C4-2B (cell line): Measurements from ENCODE around the gene FKBP8.
"Not testable (repeated sequence)": the region's sequence is repeated elsewhere in the genome, so short reads cannot be mapped to it uniquely, and the experiment has no call there.

Experiments
- H3K27ac ChIP-seq: fragments of 450-650 bp; 2 replicates; pipeline ENCODE4 v1.5.1; 2017
- ZFX ChIP-seq: fragments of 450-650 bp; IDR thresholded peaks from 2 replicates; pipeline ENCODE4 v1.6.1; 2017
- TF ChIP-seq, protein P1 (sequence below): fragments of 450-650 bp; conservative IDR thresholded peaks from 2 replicates; pipeline ENCODE4 v1.5.1; 2017; ENCODE audit warnings: mild to moderate bottlenecking

FKBP8 gene

GRCh38 chr19:18557411-18558201, 14.2 kb upstream of the FKBP8 start, which contains the start of gene KXD1:
Gene KXD1 (plus strand): TSS chr19:18557870. CDS start chr19:18562057, 4,187 bp downstream.
- peak; percentile 44; the same call in 1 of the 2 replicates for TF ChIP-seq ZFX
- TF ChIP-seq, protein P1, sequence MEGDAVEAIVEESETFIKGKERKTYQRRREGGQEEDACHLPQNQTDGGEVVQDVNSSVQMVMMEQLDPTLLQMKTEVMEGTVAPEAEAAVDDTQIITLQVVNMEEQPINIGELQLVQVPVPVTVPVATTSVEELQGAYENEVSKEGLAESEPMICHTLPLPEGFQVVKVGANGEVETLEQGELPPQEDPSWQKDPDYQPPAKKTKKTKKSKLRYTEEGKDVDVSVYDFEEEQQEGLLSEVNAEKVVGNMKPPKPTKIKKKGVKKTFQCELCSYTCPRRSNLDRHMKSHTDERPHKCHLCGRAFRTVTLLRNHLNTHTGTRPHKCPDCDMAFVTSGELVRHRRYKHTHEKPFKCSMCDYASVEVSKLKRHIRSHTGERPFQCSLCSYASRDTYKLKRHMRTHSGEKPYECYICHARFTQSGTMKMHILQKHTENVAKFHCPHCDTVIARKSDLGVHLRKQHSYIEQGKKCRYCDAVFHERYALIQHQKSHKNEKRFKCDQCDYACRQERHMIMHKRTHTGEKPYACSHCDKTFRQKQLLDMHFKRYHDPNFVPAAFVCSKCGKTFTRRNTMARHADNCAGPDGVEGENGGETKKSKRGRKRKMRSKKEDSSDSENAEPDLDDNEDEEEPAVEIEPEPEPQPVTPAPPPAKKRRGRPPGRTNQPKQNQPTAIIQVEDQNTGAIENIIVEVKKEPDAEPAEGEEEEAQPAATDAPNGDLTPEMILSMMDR = no peak
- H3K27ac ChIP-seq = peak within 1 kb of the TSS; percentile 88

DNA sequence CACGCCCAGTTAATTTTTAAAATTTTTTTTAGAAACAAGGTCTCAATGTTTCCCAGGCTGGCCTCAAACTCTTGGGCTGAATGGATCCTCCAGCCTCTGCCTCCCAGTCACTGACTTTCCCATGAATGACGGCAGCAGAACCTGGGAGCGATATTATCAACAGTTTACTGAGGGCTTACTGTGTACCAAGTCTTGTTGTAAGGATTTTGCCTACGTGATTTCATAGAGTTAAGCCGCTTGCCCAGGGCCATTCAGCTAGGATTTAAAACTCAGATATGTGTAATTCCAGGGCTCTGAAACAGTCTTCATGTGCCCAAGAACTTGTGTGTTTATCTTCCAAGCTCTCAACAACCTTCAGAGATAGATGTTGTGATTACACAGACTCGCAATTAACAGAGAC, 8.3 kb upstream of the FKBP8 start:
- no peak overlapping the region for H3K27ac ChIP-seq
- TF ChIP-seq, protein P1 = no peak
- no peak for TF ChIP-seq ZFX

GRCh38 chr19:18543814-18544475, 572 bp upstream of the FKBP8 start:
- H3K27ac ChIP-seq = peak overlapping the region; percentile 78
- TF ChIP-seq, protein P1 = no peak
- no peak for TF ChIP-seq ZFX

DNA sequence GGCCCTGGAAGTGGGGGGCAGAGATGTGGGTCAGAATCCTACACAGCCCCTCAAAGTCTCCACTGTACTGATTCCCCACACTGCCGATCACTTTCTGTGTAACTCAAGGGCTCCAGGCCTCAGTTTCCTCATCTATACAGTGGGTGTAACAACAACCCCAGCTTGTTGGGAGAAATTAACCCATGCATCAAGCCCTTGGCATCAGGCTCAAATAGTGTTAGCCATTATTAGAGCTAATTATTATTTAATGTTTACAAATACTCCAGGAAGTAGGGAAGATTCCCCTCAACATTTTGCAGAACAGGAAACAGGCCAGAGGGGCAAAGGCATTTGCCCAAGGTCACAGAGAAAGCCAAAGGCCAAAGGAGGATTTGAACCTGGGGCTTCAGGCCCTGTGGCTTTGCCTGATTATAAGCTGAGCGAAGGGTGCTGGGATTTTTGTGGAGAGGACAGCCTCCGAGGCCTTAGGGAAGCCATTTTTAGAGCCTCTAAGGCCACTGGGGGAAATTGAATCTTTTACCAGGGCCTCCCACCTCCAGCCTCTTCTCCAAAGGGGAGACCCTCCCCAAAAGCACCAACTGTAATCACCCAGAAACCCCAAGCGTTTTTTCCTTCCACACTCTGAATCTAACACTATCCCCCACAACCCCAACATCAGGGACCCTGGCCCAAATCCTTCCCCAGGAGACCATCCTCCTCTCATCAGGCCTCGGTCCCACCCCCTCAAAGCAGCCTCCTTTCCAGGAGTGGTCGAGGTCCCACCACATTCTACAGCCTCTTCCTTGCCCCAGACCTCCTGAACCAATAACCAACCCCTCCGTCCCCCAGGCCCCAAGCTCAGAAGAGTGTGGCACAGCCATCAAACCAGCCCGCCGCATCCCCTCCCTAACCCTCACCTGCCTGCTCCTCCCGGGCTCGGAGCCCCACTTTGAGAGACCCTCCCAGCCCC, 1.1 kb downstream of the FKBP8 start:
- TF ChIP-seq, protein P1 = no peak
- no peak for TF ChIP-seq ZFX
- H3K27ac ChIP-seq = peak overlapping the region; percentile 78

GRCh38 chr19:18541258-18541991, 1.9 kb downstream of the FKBP8 start:
- TF ChIP-seq ZFX = no peak
- TF ChIP-seq, protein P1 = no peak
- peak overlapping the region; percentile 78; the same call in 1 of the 2 replicates for H3K27ac ChIP-seq

GRCh38 chr19:18540200-18540599, 3.2 kb downstream of the FKBP8 start:
- not testable (repeated sequence) for H3K27ac ChIP-seq

GRCh38 chr19:18539372-18539771, 4.0 kb downstream of the FKBP8 start:
- TF ChIP-seq, protein P1 = no peak
- no peak for TF ChIP-seq ZFX

More at GRCh38 chr19:18539372-18539771, 4.0 kb downstream of the FKBP8 start:
- H3K27ac ChIP-seq = no peak overlapping the region
